Astrocyte of the cerebellum (primary cell): ENCODE data around the gene CERS4.

Source experiments
- DNase-seq: peaks from one replicate; pipeline ENCODE4 v3.0.0-alpha.2; 2011; ENCODE audit warnings: low read depth
- H3K4me3 ChIP-seq: 2 replicates; pipeline ENCODE4 v1.5.1; 2011; ENCODE audit warnings: mild to moderate bottlenecking, low read depth, low read length, moderate library complexity
- CTCF ChIP-seq: IDR thresholded peaks from 2 replicates; pipeline ENCODE4 v1.5.1; 2012; ENCODE audit warnings: low read length, low read depth, moderate library complexity, mild to moderate bottlenecking; ENCODE audit errors: missing control alignments
- in situ Hi-C: cut with HindIII; loops from 2 replicates; pipeline ENCODE4 v1.10.0; 2017; ENCODE audit warnings: low sequenced_read_pairs

Gene CERS4

DNA sequence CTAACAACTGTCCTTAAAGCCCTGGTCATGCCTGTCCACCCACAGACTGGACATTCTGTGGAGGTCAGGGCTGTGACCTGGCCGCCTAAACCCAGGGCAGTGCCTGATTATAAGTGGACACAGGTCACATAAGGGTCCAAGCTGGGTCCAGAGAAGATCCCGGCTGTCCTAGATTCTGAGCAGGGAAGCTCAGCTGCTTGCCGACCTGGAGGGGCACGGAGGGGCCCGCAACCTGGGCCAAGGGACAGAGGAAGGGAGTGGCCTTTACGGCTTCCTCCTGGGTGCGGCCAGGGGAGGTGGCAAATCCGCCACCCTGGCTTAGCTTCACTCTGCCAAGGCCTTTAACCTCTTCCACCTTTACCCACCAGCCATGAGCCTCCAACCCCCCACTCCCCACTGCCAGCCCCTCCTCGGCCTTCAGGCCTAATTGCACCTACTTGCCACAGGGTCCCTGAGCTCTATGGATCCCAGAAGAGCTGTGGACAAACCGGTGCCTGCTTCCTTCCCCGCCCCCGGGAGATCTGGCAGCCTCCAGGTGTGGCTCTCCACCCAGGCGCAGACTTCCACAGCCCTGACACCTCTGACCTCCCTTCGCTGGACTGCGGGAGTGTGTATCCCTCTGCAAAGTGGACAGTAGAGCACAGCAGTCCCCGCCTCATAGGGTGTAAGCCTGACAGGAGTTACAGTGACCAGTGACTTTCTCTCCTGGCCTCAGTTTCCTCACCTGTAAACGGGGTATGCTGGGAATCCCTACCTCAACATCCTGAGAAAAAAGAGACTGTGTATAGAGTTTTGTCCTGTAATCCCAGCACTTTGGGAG lies 97.3 kb downstream of the CERS4 start:
- no peak overlapping the region for H3K4me3 ChIP-seq

GRCh38 chr19:8307400-8307964 lies 98.3 kb downstream of the CERS4 start:
- peak overlapping the region; percentile 56 for H3K4me3 ChIP-seq
- no peak for TF ChIP-seq CTCF
- in situ Hi-C loops = no loop called here
- no peak for DNase-seq

More for the DNA sequence above, 97.3 kb downstream of the CERS4 start:
- TF ChIP-seq CTCF = no peak
- DNase-seq = no peak
- in situ Hi-C loops = no loop called here

DNA sequence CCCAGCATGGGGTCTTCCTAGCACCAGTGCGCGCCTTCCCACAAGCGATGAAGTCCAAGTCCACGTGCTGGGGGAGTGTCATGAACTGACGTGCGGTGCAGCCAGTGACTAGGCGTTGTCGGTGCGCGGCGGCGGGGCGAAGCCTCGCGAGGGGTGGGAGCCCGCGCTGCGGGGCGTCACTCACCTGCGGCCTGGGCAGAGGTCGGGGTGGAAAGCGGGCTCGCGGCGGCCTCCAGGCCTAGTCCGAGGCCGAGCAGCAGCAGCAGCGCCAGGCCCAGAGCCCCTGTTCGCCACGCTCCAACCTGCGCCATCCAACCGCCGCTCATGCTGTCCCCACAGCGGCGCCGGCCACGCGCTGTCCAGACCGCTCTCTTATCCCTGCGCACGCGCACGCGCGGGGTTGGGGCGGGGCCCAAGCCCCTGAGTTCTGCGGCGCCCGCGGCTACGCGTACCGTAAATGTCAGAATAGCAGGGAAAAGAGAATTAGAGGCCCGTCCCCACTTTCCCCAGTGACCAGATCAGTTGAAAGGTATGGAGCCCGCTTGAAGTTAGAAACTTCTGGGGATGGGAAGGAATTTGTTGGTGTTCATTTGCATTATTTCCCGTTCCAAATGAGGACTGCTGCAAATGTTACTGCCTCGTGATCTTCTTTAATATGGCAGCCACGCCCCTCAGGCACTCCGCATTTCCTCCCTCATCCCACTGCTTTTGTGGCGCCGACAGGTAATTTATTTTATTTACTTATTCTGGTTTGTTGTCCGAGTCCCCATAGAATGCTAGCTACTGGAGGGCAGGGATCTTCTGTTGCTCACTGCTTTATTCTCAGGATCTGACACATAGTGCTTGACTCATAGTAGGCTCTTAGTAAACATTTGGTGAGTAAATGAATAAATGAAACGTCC lies 99.0 kb downstream of the CERS4 start, which contains the start of gene CD320:
Gene CD320 (minus strand): TSS at position 394 of the 902 bp plus-strand sequence. CDS start 68 bp downstream, at position 326.
- TF ChIP-seq CTCF = no peak
- in situ Hi-C loops = no loop called here
- peak within 1 kb of the TSS; percentile 56 for H3K4me3 ChIP-seq
- peak; percentile 78 for DNase-seq

- H3K4me3 ChIP-seq = peak overlapping the region; percentile 56
- TF ChIP-seq CTCF = no peak
- no peak for DNase-seq
- in situ Hi-C loops = no loop called here
Observed at GRCh38 chr19:8308891-8309291, 99.7 kb downstream of the CERS4 start.

GRCh38 chr19:8310342-8311055 lies 101.3 kb downstream of the CERS4 start:
- no peak overlapping the region for H3K4me3 ChIP-seq
- no peak for DNase-seq
- in situ Hi-C loops = no loop called here
- no peak for TF ChIP-seq CTCF
